ENCODE results near the gene RARS1.

RARS1 gene

DNA sequence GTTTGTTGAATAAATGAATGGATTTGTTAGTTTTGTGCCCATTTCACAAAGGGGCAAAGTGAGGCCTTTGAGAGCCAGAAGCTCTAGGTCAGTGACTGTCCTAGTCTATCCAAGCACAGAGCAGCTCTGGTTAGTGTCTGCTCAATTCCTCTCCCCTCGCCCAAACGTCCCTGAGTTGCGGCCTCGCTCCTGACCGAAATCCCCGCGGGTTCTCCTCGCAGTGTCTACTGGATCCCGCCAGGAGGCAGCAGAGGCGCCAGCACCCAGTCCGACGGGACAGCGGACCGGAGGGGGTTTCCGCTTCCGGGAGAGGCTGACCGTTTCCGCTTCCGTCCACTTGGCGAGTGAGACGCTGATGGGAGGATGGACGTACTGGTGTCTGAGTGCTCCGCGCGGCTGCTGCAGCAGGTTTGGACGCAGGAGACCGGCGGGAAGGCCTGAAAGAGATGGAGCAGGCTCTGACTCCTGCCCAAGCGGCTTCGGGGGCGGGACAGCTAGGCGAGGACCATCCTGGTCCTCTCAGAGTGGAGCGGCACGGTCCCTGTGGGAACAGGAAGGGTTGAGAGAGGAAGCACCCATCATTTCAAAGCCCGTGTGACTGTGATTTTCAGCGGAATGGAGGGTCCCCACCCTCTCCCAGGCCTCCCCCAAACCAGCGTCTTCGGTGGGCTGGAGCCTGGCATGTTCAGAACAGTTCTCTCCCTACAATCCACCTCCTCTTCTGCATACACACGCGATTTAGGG, at the start of gene RARS1:
TSS of gene RARS1 (plus strand) at position 336 of the 744 bp plus-strand sequence. CDS start at position 364, 28 bp downstream.
- Mint-ChIP-seq H3K4me3 (peak within 1 kb of the TSS; percentile 100), H3K27ac (peak within 1 kb of the TSS; percentile 93 to 98 (median 96)), H3K4me1 (peaks cover 13% of the 10 kb centered on the region), H3K9me3 (no peaks in the 10 kb centered on the region), H3K27me3 (ENCODE audit: low read depth) (peaks cover 5% of the 10 kb centered on the region), H3K36me3 (ENCODE audit: low read depth) (peaks cover 25% of the 10 kb centered on the region)
- TF ChIP-seq, protein P1, sequence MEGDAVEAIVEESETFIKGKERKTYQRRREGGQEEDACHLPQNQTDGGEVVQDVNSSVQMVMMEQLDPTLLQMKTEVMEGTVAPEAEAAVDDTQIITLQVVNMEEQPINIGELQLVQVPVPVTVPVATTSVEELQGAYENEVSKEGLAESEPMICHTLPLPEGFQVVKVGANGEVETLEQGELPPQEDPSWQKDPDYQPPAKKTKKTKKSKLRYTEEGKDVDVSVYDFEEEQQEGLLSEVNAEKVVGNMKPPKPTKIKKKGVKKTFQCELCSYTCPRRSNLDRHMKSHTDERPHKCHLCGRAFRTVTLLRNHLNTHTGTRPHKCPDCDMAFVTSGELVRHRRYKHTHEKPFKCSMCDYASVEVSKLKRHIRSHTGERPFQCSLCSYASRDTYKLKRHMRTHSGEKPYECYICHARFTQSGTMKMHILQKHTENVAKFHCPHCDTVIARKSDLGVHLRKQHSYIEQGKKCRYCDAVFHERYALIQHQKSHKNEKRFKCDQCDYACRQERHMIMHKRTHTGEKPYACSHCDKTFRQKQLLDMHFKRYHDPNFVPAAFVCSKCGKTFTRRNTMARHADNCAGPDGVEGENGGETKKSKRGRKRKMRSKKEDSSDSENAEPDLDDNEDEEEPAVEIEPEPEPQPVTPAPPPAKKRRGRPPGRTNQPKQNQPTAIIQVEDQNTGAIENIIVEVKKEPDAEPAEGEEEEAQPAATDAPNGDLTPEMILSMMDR (IDR thresholded peaks at IDR 0.05; ENCODE audit: unreplicated experiment in 3 of 3), result peak; percentile 92 to 95 (median 93)

DNA sequence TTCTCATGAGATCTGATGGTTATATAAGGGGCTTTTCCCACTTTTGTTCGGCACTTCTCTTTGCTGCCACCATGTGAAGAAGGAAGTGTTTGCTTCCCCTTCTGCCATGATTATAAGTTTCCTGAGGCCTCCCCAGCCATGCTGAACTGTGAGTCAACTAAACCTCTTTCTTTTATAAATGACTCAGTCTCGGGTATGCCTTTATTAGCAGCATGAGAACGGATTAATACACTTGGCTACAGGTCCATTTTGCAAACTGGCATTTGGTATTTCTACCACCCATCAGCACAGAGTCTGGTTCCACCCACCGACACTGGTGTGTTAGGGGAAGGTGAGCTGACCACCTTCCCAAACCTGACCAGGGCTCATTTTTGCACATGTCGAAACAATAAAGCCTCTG, 47.9 kb upstream of the RARS1 start:
- Mint-ChIP-seq H3K36me3 (ENCODE audit: low read depth) (peaks cover 4% of the 10 kb centered on the region), H3K27ac (no peak overlapping the region), H3K27me3 (ENCODE audit: low read depth) (no peaks in the 10 kb centered on the region), H3K9me3 (no peaks in the 10 kb centered on the region), H3K4me1 (no peaks in the 10 kb centered on the region), H3K4me3 (no peak overlapping the region)
- TF ChIP-seq, protein P1 (IDR thresholded peaks at IDR 0.05; ENCODE audit: unreplicated experiment in 3 of 3), result no peak

DNA sequence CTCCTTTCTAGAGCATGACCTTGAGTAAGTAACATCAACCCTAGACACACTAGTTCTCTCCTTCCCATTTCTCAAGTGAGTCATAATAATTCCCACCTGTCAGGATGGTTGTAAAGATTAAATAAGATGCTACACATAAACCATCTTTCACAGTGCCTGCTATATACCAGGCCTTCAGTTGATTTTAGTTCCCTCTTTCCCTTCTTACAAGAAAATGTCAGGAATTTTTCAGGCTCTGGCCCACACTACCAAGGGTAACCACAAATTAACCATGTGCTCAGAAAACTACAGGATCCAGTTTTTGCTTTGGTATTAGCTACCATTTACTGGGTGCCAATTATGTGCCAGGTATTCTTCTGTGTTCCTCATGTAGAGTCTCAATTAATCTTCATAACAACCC, 42.7 kb upstream of the RARS1 start:
- H3K36me3 Mint-ChIP-seq (ENCODE audit: low read depth), result peaks cover 5% of the 10 kb centered on the region
- H3K27me3 Mint-ChIP-seq (ENCODE audit: low read depth), result no peaks in the 10 kb centered on the region
- H3K4me1 Mint-ChIP-seq, result peaks cover 21% of the 10 kb centered on the region
- H3K27ac Mint-ChIP-seq, result no peak overlapping the region
- TF ChIP-seq, protein P1 (IDR thresholded peaks at IDR 0.05; ENCODE audit: unreplicated experiment in 3 of 3), result no peak
- no peak overlapping the region for H3K4me3 Mint-ChIP-seq
- no peaks in the 10 kb centered on the region for H3K9me3 Mint-ChIP-seq

DNA sequence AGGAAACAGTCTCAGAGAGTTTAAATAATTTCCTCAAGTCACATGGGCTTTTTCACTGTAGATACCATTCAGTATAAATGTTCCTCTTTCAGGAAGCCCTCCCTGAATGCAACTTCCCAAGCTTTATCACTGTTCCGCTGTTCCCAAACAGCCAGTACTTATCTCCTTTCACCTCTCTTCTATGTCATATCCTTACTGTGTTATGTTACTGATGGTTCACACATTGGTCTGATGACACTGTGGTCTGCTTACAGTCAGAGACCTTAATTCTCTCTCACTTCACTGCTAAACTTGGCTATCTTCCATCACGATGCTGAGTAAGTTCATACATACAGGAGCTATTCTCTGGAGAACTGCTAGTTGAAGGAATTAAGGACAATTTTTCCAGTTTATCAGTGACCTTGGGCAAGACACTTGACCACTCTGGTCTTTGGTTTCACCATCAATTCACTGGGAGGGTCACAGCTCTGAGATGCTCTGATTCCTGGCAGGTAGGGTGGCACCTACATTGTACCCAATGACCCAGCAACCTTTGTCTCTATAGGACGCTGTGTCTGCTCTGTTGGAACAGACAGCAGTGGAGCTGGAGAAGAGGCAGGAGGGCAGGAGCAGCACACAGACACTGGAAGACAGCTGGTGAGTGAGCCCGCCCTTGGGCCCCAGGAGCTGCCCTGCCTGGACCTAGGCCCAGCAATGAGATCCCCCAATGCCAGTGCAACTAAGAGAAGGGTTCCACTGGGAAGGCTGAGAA, 42.1 kb upstream of the RARS1 start:
- Mint-ChIP-seq H3K27ac (no peak overlapping the region), H3K4me1 (peaks cover 21% of the 10 kb centered on the region), H3K27me3 (ENCODE audit: low read depth) (no peaks in the 10 kb centered on the region), H3K36me3 (ENCODE audit: low read depth) (peaks cover 5% of the 10 kb centered on the region), H3K4me3 (no peak overlapping the region), H3K9me3 (no peaks in the 10 kb centered on the region)
- TF ChIP-seq, protein P1 (IDR thresholded peaks at IDR 0.05; ENCODE audit: unreplicated experiment in 3 of 3), result no peak

DNA sequence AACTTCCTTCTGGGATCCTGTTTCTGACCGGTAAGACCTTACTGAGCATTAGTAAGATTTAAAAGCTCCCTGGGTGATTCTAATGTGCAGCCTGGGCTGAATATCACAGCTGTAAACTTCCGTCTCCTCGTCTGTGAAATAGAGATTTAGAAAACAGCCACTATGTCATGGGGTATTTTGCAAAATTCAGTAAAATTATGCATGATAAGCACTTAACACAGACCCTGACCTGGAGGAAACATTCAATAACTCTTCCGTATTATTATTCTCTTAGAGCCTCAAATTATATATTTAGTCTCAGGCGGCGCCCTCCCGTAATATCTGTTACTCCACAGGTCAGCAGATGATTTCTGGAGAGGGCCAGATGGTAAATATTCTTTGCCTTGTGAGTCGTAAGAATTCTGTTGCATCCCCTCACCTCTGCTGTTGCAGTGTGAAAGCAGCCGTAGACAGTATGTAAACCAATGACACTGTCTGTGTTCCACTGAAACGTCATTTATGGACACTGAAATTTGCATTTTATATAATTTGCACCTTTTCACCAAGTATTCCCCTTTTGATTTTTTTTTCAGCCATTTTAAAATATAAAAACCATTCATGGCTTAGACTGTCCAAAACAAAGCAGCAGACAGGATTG, 39.2 kb upstream of the RARS1 start:
- Mint-ChIP-seq H3K4me3 (no peak overlapping the region), H3K27ac (peak overlapping the region; percentile 75 to 85 (median 84)), H3K4me1 (peaks cover 26% of the 10 kb centered on the region), H3K27me3 (ENCODE audit: low read depth) (no peaks in the 10 kb centered on the region), H3K36me3 (ENCODE audit: low read depth) (peaks cover 5% of the 10 kb centered on the region), H3K9me3 (no peaks in the 10 kb centered on the region)
- TF ChIP-seq, protein P1 (IDR thresholded peaks at IDR 0.05; ENCODE audit: unreplicated experiment in 3 of 3), result no peak

Data from nephron (organoid).